A673 (cell line): ENCODE results near the gene SLC66A2. TPM values are rescaled to one million over a fixed set of nuclear protein-coding genes. Genes with fewer than 3 reads are reported as not detected.

Experiments
- BruUV-seq: library from RNA; stranded (reverse); fragments of 400-500 nt; replicated peaks from 2 replicates; lab custom pipeline; 2021; lab: Mats Ljungman, UMichigan
- CTCF ChIA-PET: fragments of 300-600 bp; sonication (Branson Sonifier 250); formaldehyde crosslinking; loops from one replicate; lab custom pipeline; 2022; ENCODE audit warnings: antibody characterized with exemption; lab: Charles Lee
- POLR2A ChIA-PET: fragments of 300-600 bp; sonication (Branson Sonifier 250); formaldehyde crosslinking; loops from one replicate; lab custom pipeline; 2022; ENCODE audit warnings: antibody characterized with exemption; ENCODE audit not compliant: low non-redundant PET; lab: Charles Lee
- DNase-seq: peaks from one replicate; pipeline ENCODE4 v3.0.0-alpha.2; 2015; ENCODE audit warnings: low spot score
- H3K27ac ChIP-seq: fragments of 200-600 bp; sonication (generic); 2 replicates; pipeline ENCODE4 v1.5.1; 2016; ENCODE audit warnings: mixed run types, low read depth, mild to moderate bottlenecking, mixed read lengths, antibody characterized with exemption, low read length; ENCODE audit not compliant: poor library complexity, severe bottlenecking
- H3K27me3 ChIP-seq: fragments of 200-600 bp; sonication (generic); replicated peaks from 2 replicates; pipeline ENCODE4 v1.6.1; 2017; ENCODE audit warnings: mixed run types, low read depth, mild to moderate bottlenecking, mixed read lengths, antibody characterized with exemption, low read length; ENCODE audit not compliant: insufficient read depth, poor library complexity
- H3K36me3 ChIP-seq: fragments of 200-600 bp; sonication (generic); 2 replicates; pipeline ENCODE4 v1.6.1; 2016; ENCODE audit warnings: mixed run types, mild to moderate bottlenecking, mixed read lengths, antibody characterized with exemption, low read length; ENCODE audit not compliant: insufficient read depth, poor library complexity, severe bottlenecking
- H3K4me1 ChIP-seq: fragments of 200-600 bp; sonication (generic); 2 replicates; pipeline ENCODE4 v1.6.1; 2017; ENCODE audit warnings: mixed run types, mild to moderate bottlenecking, mixed read lengths, antibody characterized with exemption, low read length; ENCODE audit not compliant: insufficient read depth, poor library complexity, severe bottlenecking
- H3K4me3 ChIP-seq: fragments of 200-600 bp; sonication (generic); 2 replicates; pipeline ENCODE4 v1.5.1; 2016; ENCODE audit warnings: low read depth, mixed run types, mild to moderate bottlenecking, mixed read lengths, low read length; ENCODE audit not compliant: poor library complexity, severe bottlenecking
- H3K9me3 ChIP-seq: fragments of 200-600 bp; sonication (generic); 2 replicates; pipeline ENCODE4 v1.6.1; 2016; ENCODE audit warnings: mixed run types, low read depth, mild to moderate bottlenecking, mixed read lengths, antibody characterized with exemption, low read length; ENCODE audit not compliant: poor library complexity, severe bottlenecking
- EZH2 ChIP-seq: fragments of 200-600 bp; sonication (generic); IDR thresholded peaks from 2 replicates; pipeline ENCODE4 v1.6.1; 2017; ENCODE audit warnings: borderline replicate concordance, low read depth, mild to moderate bottlenecking, mixed read lengths, antibody characterized with exemption, low read length; ENCODE audit not compliant: poor library complexity, severe bottlenecking
- intact Hi-C: fragments of 100-400 bp; cut with micrococcal nuclease; formaldehyde crosslinking; loops from one replicate; pipeline ENCODE4 v1.10.0; 2022; ENCODE audit not compliant: unreplicated experiment
- total RNA-seq: library from RNA; stranded (reverse); gene quantifications from 2 replicates; pipeline ENCODE4 v1.2.3, GENCODE V29; 2021
- TF ChIP-seq, protein P1 (sequence below): fragments of 300-800, 200-600 bp; sonication (generic); conservative IDR thresholded peaks from 2 replicates; pipeline ENCODE4 v1.5.1; 2017; ENCODE audit warnings: low read depth, mild to moderate bottlenecking, antibody characterized with exemption, low read length, moderate library complexity, mixed read lengths

SLC66A2 gene
- total RNA-seq, 1 experiment from 2014 or later, result 28.0 TPM

DNA sequence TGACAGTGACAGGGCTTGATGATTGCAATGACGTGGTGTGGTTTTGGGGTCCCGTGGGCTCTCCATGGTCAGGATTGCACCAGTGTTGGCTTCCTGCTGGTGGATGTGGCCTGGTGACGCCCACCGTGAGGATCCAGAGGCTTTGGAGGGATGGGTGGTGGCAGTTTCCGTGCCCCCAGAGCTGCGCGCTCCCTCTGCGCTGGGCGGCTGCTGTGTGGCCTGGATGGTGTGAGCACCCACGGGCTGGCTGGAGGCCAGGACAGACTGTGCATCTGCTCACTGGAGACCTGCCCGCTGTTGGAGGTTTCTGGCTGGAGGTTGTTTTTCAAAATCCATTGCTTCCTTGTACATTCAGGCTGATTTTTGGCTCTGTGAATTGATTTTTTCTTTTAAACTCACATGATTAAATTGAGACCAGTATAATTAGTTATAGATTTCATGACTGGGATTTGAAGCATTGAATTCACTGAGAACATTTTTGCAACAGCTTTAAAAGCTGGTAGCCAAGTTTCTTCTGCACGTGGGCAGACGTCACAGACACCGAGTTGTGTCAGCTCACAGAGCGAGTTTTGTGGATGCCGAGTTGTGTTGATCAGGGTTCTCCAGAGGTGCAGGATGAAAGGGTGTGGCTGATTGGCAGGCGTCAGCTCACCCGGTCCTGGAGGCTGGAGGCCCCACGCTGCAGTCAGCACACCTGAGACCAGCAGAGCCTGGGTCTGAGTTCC, 81.0 kb downstream of the SLC66A2 start:
- Histone ChIP-seq H3K4me3 (no peak overlapping the region), H3K36me3 (no peaks in the 10 kb centered on the region), H3K4me1 (no peaks in the 10 kb centered on the region), H3K9me3 (no peaks in the 10 kb centered on the region), H3K27me3 (no peaks in the 10 kb centered on the region), H3K27ac (no peak overlapping the region)
- TF ChIP-seq, protein P1, sequence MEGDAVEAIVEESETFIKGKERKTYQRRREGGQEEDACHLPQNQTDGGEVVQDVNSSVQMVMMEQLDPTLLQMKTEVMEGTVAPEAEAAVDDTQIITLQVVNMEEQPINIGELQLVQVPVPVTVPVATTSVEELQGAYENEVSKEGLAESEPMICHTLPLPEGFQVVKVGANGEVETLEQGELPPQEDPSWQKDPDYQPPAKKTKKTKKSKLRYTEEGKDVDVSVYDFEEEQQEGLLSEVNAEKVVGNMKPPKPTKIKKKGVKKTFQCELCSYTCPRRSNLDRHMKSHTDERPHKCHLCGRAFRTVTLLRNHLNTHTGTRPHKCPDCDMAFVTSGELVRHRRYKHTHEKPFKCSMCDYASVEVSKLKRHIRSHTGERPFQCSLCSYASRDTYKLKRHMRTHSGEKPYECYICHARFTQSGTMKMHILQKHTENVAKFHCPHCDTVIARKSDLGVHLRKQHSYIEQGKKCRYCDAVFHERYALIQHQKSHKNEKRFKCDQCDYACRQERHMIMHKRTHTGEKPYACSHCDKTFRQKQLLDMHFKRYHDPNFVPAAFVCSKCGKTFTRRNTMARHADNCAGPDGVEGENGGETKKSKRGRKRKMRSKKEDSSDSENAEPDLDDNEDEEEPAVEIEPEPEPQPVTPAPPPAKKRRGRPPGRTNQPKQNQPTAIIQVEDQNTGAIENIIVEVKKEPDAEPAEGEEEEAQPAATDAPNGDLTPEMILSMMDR, result no peak
- no peak for TF ChIP-seq EZH2
- no TSS peak for BruUV-seq
- intact Hi-C loops, result no loop called here
- CTCF ChIA-PET, result no interaction called here
- no peak for DNase-seq
- POLR2A ChIA-PET, result no interaction called here

DNA sequence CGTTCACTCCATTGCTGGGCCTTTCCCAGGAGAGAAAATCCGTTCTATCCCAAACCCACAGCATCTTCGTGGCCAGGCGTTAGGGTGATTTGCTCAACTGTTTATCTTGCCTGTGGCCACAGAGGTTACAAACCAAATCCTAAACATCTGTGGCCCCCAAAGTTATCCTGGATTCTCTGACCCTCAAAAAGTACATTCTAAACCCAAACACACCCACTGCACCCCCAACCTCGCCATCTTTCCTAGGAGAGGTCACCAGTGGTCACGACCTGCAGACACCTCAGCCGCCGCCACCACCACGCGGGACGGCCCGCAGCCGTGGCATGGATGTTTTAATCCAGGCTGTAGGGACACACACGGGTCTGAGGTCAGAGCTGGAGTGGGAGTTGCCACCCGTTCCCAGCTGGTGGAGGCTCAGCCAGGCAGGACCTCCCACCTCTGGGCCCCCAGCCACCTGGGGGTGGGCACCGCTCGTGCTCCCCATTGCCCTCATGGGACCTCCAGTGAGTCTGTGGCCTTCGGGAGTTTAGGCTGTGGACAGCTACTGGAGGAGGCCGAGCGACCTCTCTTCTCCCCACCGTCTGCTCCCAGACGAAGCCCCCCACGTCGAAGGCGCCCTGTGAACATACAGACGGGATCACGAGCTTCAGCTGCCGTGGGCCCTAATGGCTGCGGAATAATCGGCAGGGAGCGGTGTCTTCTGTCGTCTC, 81.7 kb downstream of the SLC66A2 start:
- CTCF ChIA-PET, result no interaction called here
- no peaks in the 10 kb centered on the region for H3K4me1 ChIP-seq

DNA sequence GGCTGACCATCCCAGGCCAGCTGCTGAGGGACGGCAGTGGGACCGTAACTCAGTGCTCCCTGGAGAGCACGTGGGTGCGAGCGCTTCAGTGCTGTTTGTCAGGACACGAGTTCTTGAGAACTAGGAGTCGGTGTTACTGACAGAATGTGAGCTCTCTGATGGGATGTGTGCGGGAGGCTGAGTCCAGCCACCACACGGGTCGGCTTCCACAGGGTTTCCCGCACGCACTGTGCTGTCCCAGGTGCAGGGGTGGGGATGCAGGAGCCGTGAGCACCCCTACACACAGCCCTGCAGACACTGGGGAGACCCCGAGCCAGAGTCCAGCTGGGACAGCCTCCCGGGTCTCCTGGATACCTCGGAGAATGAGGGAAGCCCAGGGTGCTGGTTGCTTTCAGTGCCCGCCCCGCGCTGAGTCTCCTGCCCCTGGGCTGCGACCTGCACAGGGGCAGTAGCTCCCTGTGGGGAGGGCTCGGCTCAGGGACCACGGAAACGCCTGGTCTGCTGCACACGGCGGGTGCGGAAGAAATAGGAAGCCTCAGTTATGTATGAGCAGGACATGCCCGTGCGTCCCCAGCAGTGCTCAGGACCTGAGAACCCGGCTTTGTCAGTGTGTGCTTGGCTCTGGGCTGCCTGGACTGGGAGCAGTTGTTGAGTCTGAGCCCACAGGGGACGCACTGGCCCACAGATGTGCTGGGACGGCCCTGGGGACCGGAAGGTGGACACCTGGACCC, 82.5 kb downstream of the SLC66A2 start:
- DNase-seq, result no peak
- no TSS peak for BruUV-seq
- no peak for TF ChIP-seq EZH2
- TF ChIP-seq, protein P1, result no peak
- no peak overlapping the region for H3K27ac ChIP-seq
- H3K27me3 ChIP-seq, result no peaks in the 10 kb centered on the region
- ChIA-PET CTCF (no interaction called here), POLR2A (no interaction called here)
- H3K4me3 ChIP-seq, result no peak overlapping the region
- no peaks in the 10 kb centered on the region for H3K9me3 ChIP-seq
- H3K36me3 ChIP-seq, result no peaks in the 10 kb centered on the region
- no peaks in the 10 kb centered on the region for H3K4me1 ChIP-seq
- intact Hi-C loops, result no loop called here

More for the DNA sequence above, 81.7 kb downstream of the SLC66A2 start:
- Histone ChIP-seq H3K36me3 (no peaks in the 10 kb centered on the region), H3K27ac (no peak overlapping the region), H3K27me3 (no peaks in the 10 kb centered on the region), H3K9me3 (no peaks in the 10 kb centered on the region), H3K4me3 (no peak overlapping the region)
- DNase-seq, result no peak
- POLR2A ChIA-PET, result no interaction called here
- no TSS peak for BruUV-seq
- intact Hi-C loops, result no loop called here
- no peak for TF ChIP-seq EZH2
